Dermis microvascular lymphatic vessel endothelial cell (primary cell): Measurements from ENCODE around the gene FRAT2. TPM values are rescaled to one million over a fixed set of nuclear protein-coding genes. Genes with fewer than 3 reads are reported as not detected.

Experiments
- DNase-seq, 2 donors: peaks; one replicate each; pipeline versions ENCODE4 v3.0.0 to v3.0.0-alpha.2; 2010; ENCODE audit warnings: low read depth in 2 of 2
- total RNA-seq: library from RNA; depleted of rRNA; stranded (reverse); fragments of >200 nt; gene quantifications from 2 replicates; pipeline ENCODE4 v1.2.1, GENCODE V29; 2014

Gene FRAT2
- total RNA-seq, 1 donor from 2014 or later = 10.1 TPM

DNA sequence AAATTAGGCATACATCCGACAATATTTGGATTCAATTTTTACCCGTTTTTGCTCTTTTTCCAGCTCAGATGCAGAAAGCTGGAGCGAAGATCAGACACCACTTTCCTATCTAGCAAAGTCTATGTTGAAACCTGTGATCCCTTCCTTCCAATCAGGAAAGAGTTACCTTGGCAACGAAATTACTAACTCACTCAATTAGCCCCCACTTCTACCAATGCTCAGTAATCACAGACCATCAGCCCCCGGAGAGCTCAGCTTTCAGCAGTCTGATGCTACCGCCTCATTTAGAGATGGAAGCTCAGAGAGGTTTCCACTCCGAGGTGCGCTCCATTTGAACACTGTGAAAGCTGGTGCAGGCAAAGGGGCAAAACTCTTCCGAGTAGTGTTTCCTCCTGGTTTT, 8.8 kb downstream of the FRAT2 start:
- no peak for DNase-seq

DNA sequence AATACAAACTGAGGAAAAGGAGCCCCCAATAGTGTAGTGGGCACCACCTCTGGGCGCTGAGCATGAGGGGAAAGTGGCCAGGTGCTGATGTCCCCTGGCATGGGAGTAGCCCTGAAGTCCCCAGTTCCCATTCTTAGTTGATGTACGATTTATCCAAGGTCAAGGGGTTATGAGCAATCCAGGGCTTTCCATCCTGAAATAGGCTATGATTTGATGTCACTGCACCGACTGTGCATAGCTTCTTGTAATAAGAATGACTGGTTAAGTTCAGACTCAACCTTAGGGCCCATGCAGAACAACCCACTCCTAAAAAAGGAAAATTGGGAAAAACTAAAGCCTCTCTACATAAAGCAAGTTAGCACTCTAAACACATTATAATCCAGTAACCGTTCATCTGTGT, 11.0 kb downstream of the FRAT2 start:
- no peak for DNase-seq

DNA sequence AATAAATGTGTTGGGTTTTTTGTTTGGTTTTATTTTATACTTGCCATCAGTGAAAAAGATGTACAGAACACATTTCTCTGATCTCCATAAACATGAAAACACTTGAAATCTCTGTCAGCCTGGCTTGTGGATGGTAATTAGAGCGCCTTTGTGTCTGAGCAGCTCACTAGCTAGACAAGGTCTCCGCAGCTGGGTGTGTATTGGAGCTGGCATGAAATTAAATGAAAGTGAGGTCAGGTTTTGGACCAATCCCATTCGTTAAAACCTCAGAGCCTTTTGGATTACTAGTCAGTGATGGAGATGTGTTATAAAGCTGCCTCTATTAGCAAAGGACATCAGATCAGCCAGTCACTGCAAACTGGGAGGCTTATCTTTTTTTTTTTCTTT, 12.7 kb downstream of the FRAT2 start:
- no peak for DNase-seq

DNA sequence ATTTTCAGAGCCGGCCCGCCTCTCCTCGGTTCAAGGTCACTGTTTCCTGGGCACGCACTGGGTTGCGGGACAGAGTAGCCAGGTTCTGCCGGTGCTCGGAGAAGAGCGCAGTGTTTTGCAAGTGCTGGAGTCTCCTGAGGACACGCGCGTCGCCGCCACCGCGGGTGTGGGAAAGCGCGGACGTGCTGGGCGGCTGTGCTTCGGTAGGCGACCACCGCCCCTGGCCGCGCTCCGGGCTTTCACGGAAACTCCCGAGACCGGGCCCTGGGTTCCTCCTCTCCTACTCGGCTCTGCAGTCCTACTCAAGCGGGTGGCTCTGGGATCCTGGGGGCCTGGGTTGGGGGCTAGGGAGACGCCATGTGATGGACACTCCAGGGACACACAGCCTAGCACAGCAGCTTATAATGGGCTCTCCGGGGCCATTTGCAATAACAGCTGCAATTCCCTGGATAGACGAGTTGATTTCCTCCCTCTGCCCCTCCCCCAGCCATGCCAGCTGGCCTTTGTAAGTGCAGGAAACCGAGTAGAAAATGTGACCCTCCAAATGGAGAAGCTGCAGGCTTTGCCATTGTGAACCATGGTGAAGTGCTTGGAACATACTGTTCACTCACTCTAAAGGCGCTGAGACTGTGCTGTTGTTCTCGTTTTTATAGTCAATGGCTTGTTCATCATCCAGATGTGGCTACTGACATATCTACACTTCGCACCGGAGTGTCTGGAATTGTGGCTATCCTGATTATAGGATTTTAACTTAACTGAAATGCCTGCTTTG, 13.3 kb downstream of the FRAT2 start:
- peak in 1 of 2 donors; percentile 29 for DNase-seq

DNA sequence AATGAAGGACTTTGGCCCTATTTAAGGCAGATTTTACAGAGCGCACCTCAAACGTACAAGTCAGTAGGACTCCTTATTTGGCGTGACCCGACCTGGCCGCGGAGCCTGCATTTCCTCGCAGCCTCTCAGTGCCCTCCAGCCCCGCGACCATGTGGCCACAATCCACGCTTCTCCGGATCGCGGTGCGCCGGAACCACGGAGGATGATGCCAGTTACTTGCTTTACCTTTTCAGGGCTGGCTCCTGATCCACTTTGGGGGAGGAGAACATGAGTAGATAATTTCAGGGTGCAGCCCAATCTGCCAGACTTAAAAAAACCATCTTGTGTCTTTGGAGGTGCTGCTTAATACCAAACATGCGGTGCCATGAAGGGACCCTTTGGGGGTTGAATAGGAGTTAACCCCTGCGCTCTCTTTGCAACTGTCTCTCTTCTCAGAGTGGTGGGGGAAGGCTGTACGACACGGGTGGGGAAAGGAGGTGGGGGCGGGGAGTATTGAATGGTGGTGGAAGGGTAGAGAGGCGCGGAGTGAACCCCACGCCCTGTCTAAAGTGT, 14.0 kb downstream of the FRAT2 start:
- no peak for DNase-seq

DNA sequence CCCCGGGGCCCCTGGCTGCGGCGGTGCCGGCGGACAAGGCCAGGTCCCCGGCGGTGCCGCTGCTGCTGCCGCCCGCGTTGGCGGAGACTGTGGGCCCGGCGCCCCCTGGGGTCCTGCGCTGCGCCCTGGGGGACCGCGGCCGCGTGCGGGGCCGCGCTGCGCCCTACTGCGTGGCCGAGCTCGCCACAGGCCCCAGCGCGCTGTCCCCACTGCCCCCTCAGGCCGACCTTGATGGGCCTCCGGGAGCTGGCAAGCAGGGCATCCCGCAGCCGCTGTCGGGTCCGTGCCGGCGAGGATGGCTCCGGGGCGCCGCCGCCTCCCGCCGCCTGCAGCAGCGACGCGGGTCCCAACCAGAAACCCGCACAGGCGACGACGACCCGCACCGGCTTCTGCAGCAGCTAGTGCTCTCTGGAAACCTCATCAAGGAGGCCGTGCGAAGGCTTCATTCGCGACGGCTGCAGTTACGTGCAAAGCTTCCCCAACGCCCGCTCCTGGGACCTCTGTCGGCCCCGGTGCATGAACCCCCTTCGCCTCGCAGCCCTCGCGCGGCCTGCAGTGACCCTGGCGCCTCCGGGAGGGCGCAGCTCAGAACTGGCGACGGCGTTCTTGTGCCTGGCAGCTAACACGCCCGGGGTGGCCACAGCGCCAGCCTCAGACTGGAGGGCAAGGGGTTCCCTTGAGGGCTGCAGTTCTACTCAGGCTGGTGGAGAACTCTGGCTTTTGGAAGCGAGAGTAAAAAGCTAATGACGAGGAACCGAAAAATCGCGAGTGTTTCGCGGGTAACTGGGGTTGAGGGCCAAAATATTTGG, 14.7 kb downstream of the FRAT2 start:
- DNase-seq = peak in 1 of 2 donors; percentile 32

DNA sequence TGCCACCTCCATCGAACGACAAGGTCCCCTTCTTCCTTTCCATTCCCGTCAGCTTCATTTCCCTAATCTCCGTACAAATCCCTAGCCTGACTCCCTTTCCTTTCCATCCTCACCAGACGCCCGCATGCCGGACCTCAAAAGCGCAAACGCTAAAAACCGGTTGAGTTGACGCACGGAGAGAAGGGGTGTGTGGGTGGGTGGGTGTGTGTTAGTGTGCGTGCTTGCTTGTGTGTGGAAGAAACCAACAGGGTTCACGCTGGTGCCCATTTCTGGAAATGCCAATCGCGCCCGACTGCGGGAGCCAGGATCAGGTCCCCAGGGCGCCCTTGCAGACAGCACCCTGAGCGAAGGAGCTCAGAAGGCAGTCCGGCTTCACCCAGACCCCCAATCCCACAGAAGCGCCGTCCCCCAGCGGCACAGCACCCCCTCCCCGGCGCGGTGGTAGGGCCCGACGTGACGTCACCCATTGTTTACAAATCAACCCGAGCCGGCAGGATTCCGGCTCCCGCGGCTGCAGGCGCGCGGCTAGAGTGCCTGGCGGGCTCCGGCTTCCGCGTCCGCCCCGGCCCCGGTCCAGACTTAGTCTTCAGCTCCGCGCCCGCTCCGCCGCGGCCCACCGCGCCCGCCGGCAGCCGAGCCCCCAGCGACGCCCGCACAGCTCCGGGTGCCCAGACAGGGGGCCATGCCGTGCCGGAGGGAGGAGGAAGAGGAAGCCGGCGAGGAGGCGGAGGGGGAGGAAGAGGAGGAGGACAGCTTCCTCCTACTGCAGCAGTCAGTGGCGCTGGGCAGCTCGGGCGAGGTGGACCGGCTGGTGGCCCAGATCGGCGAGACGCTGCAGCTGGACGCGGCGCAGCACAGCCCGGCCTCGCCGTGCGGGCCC, 15.5 kb downstream of the FRAT2 start, which contains the start of gene FRAT1:
TSS of gene FRAT1 (plus strand) at position 500 of the 880 bp plus-strand sequence. CDS start at position 683, 183 bp downstream.
- DNase-seq = peak; percentile 74 to 92

DNA sequence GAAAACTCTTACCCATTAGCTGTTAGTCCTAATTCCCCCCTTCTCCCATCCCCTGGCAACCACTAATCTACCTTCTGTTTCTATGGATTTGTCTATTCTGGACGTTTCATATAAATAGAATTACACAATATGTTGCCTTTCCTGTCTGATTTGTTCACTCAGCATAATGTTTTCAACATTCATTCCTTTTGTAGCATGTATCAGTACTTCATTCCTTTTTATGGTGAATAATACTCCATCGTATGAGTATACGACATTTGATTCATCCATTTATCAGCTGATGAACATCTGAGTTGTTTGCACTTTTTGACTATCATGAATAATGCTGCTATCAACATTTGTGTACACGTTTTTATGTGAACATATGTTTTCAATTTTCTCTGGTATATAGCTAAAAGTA, 19.9 kb downstream of the FRAT2 start:
- DNase-seq = no peak

DNA sequence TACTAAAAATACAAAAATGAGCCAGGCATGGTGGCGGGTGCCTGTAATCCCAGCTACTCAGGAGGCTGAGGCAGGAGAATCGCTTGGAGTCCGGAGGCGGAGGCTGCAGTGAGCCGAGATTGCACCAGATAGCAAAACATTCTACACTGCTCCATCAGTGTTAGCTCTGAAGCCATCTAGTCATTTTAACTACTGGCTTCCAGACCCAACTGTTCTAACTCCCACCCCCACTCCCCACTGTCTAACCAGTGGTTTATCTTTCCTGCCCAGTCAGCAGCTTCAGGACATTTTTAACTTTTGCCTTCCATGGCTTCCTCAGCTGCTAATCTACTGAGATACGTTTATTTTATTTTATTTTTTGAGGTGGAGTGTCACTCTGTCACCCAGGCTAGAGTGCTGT, 21.6 kb downstream of the FRAT2 start:
- DNase-seq = no peak

DNA sequence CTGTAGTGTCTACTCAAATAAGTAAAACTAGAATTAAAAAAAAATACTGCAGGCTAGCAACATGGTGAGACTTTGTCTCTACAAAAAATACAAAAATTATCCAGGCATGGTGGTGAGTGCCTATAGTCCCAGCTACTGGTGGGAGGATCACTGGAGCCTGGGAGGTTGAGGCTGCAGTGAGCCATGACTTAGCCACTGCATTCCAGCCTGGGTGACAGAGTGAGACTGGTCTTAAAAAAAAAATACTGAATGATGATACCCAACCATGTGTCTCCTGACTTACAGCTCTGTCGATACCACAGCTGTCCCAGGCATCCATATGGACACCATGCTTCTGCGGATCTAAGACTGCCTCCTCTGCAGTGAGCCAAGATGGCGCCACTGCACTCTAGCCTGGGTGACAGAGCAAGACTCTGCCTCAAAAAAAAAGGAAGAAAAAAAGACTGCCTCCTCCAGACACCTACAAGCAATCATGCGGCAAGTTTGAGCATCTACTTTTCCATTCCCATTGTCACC, 23.4 kb downstream of the FRAT2 start:
- no peak for DNase-seq

DNA sequence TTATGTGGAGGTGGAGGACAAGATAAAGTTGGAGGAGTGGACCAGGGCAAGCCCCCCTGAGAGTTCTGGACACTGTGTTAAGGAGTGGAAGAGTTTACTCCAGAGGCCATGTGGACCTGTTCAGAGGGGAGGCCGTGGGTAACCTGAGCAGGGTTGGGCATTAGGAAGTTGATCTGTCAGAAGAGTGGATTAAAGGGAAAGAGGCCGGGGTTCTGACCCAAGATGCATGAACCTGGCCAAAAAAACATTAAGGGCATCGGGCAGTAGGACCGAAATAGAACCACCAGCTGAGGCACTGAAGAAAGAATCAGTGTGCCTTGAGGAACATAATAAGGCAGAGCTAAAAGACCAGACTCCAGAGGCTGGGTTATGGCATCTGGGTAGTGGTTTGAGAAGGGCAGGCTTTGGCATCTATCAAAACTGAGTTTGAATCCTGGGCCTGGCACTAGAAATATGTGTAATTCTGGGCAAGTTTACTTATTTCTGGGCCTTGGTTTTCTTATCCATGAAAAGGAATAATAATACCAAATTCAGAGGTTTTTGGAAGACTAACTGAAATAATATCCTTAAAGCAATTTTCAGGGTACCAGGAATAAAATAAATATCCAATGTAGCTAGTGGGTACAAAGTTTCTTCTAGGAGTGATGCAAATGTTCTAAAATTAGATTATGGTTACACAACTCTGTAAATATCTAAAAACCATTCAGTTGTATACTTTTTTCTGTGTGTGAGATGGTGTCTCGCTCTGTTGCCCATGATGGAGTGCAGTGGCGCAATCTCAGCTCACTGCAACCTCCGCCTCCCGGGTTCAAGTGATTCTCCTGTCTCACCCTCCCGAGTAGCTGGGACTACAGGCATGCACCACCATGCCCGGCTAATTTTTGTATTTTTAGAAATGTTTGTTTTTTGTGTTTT, 26.4 kb downstream of the FRAT2 start:
- DNase-seq = no peak

DNA sequence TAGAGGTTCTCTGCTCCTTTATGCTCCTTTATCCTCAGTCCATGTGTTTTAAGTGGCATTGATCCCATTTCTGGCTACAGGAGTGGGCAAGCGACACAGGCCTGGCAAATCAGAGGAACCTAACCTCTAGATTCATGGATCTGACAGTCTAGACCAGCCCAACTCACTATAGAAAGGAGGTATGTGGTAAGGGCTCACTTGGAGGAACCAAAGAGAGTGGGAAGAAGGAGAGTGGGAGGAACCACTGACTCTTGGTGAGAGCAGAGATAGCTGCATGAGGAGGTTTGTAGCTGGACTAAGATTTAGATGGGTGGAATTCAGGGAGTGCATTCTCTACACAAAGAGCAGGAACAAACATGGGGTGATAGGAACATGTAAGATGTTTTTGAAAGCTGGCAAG, 27.1 kb downstream of the FRAT2 start:
- DNase-seq = no peak

DNA sequence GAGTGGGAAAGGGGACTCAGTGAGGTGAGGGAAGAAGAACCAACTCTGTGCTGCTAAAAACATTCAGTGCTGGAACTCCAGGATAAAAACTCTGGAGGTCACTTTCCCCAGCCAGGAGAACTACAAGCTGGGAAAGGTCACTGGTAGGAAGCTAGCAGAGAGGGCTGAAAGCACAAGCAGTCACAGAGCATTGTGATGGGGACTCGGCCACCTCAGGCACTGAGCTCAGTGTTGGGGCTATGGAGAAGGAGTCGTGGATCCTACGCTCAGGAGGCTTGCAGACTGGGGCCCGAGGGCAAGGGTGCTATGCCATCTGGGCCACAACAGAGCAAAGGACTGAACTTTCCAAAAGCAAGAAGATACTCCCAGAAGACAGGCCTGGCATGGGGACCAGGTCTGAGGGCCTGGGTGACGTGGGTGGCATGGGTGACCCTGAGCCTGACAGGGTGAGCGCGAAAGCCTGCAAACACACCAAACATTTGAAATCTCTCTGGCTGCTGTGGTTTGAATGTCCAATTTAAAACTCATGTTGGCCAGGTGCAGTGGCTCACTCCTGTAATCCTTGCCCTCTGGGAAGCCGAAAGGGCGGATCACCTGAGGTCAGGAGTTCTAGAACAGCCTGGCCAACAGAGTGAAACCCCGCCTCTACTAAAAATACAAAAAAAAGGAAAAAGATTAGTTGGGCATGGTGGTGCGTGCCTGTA, 32.3 kb downstream of the FRAT2 start:
- DNase-seq = no peak

DNA sequence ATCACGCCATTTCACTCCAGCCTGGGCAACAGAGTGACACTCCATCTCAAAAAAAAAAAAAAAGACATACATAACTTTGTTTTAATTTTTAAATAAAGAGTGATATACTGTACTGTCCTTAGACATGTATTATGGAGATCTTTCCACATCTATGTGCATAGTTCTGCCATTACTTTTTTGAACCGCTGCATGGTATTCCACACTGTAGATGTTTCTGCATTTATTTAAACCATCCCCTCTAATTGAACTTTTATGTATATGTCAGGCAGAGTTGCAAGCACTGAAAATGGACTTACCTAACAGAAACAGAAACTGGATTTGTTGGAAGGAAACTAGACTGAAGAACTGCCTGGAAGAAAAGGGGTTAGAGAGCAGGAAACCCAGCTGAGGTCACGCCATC, 33.5 kb downstream of the FRAT2 start:
- DNase-seq = no peak

DNA sequence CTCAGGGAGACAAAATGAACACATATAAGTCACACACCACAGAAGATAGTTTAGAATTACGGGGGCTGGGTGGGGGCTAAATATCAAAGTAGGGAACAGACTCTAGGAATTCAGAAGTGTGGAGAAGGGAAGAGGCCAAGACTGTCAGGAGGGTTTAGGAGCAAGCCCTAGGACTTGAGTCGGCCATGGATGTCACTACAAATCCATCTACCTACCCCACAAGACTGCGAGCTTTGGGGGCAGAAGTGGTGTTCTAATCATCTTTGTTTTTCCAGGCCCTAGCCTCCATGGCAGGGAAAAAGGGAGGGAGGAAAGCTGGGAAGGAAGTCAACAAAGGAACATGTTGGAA, 36.3 kb downstream of the FRAT2 start:
- DNase-seq = no peak

DNA sequence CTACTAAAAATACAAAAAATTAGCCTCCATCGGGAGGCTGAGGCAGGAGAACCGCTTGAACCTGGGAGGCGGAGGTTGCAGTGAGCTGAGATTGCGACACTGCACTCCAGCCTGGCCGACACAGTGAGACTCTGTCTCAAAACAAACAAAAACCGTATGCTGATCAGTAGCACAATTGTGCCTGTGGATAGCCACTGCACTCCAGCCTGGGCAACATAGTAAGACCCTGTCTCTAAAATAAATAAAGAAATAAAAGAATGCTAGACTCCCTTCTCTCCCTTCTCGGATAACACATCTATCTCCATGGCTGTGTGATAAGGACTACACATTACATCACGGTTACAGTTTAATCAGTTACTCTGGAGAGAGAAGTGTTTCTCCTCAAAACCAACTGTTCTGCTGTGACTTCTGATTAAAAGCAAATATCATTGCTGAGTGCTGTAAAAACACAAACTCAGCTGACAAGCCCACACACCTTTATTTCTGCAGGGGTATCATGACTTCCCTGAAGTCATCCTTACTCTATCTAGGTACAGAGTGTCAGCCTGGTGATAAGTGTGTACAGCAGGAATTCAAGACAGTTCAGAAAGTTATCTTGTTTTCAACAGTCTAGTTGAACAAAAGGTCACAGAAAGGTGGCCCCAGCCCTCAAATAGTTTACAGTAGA, 36.8 kb downstream of the FRAT2 start:
- no peak for DNase-seq

DNA sequence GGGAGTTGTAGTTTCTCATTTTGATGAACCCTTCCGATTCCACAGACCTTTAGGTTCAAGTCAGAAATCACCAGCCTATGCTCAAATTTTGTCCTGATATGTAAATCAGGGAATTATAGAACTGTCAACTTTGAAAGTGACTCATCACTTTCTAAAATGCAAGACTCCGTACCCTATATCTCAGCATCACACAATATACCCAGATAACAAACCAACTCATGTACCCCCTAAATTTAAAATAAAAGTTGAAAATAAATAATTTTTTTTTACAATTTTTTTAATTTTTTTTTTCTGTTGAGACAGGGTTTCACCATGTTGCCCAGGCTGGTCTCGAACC, 41.7 kb downstream of the FRAT2 start:
- DNase-seq = no peak

DNA sequence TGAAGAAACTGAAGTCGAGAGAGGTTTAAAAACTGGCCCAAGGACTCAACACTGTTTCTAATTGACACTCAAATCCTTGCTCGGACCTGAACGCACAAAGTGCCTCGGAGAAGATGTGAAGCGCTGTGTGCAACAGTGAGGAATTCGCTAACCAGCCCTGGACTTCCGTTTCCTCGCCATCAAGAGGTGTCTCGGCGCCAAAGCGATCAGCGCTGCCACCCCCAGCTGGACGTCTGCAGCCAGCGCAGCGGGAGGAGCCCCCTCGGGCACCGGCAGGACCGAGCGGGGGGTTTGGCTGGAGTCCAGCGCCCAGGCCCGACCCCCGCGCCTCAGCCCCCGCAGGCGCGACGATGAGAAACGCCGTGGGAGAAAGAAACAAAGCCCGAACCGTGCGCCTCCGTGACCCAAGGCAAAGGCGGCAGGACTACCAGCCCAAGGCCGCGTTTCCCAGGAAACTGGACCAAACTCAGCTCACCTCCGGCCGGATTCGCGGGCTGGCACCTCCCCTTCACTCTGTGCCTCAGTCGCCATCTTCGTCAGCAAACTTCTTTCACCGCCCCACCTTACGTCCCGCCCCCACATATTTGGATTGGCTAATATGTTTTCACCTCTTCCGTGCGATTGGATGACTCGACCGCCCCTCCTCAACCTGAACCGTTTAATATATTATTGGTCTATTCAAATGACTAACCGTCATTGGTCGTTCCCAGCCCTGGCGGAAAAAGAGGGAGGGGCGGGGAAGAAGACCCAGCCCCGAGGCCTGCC, 42.2 kb downstream of the FRAT2 start, which contains the start of gene ARHGAP19:
TSS of gene ARHGAP19 (minus strand) at position 541 of the 765 bp plus-strand sequence. CDS start at position 531, 10 bp downstream.
- peak; percentile 97 to 99 for DNase-seq
